OCI-LY3 (cell line): ENCODE results near the gene ACTG2.
"Not testable (repeated sequence)": the region's sequence is repeated elsewhere in the genome, so short reads cannot be mapped to it uniquely, and the experiment has no call there.

ENCODE experiments used
- H2AFZ ChIP-seq: fragments of 200-600, 300-600 bp; shearing (Covaris generic); 2 replicates; pipeline ENCODE4 v1.6.0; 2014; ENCODE audit warnings: antibody characterized with exemption, low read depth, low read length
- H3K27ac ChIP-seq: fragments of 200-600, 300-600 bp; sonication (generic); 2 replicates; pipeline ENCODE4 v1.5.1; 2014; ENCODE audit warnings: mild to moderate bottlenecking, low read length, moderate library complexity, mixed read lengths
- H3K27me3 ChIP-seq: fragments of 200-600, 300-600 bp; sonication (generic); 2 replicates; pipeline ENCODE4 v1.6.1; 2014; ENCODE audit warnings: low read depth, low read length, mixed read lengths
- H3K36me3 ChIP-seq: fragments of 200-600, 300-600 bp; sonication (generic); replicated peaks from 2 replicates; pipeline ENCODE3; 2014; ENCODE audit warnings: low read depth, low read length, mixed read lengths
- H3K4me1 ChIP-seq: fragments of 300-600, 200-600 bp; sonication (generic); 2 replicates; pipeline ENCODE4 v1.6.1; 2014; ENCODE audit warnings: low read length, mixed read lengths
- H3K4me2 ChIP-seq: fragments of 200-600, 300-600 bp; sonication (generic); 2 replicates; pipeline ENCODE4 v1.6.1; 2014; ENCODE audit warnings: low read length, mixed read lengths
- H3K4me3 ChIP-seq: fragments of 300-600, 200-600 bp; sonication (generic); 2 replicates; pipeline ENCODE4 v1.5.1; 2014; ENCODE audit warnings: antibody characterized with exemption, mild to moderate bottlenecking, low read length, moderate library complexity
- H3K79me2 ChIP-seq: fragments of 300-600, 200-600 bp; shearing (Covaris generic); 2 replicates; pipeline ENCODE4 v1.6.1; 2014; ENCODE audit warnings: mild to moderate bottlenecking, low read length, mixed read lengths
- H3K9ac ChIP-seq: fragments of 300-600, 200-600 bp; shearing (Covaris generic); 2 replicates; pipeline ENCODE4 v1.6.0; 2014; ENCODE audit warnings: mild to moderate bottlenecking, low read length, moderate library complexity
- H3K9me3 ChIP-seq: fragments of 200-600, 300-600 bp; shearing (Covaris generic); 2 replicates; pipeline ENCODE4 v1.6.1; 2014; ENCODE audit warnings: low read length, mixed read lengths; ENCODE audit not compliant: insufficient read depth
- H4K20me1 ChIP-seq: fragments of 200-600, 300-600 bp; sonication (generic); 2 replicates; pipeline ENCODE4 v1.6.1; 2016; ENCODE audit warnings: low read length, mixed read lengths; ENCODE audit not compliant: insufficient read depth
- CTCF ChIP-seq: fragments of 200-600, 300-600 bp; sonication (generic); IDR thresholded peaks from 2 replicates; pipeline ENCODE4 v1.5.1; 2014; ENCODE audit warnings: antibody characterized with exemption, low read length, low read depth
- EZH2phosphoT487 ChIP-seq: fragments of 200-600 bp; shearing (Covaris generic); IDR thresholded peaks from 2 replicates; pipeline ENCODE4 v1.6.1; 2018; ENCODE audit warnings: antibody characterized with exemption, mixed run types, low read depth

The ACTG2 gene

GRCh38 chr2:73901143-73901542 is 8.3 kb downstream of the ACTG2 start:
- Histone ChIP-seq H3K4me1 (no peaks in the 10 kb centered on the region), H3K79me2 (peaks cover 15% of the 10 kb centered on the region), H3K9ac (no peak overlapping the region), H3K27me3 (no peaks in the 10 kb centered on the region), H3K27ac (no peak overlapping the region), H3K4me2 (no peak overlapping the region), H3K36me3 (peaks cover 22% of the 10 kb centered on the region), H2AFZ (no peak overlapping the region), H3K9me3 (no peaks in the 10 kb centered on the region), H4K20me1 (peaks cover 37% of the 10 kb centered on the region), H3K4me3 (no peak overlapping the region)
- TF ChIP-seq CTCF (no peak), EZH2phosphoT487 (no peak)

GRCh38 chr2:73902284-73902683 is 9.5 kb downstream of the ACTG2 start:
- TF ChIP-seq CTCF (no peak), EZH2phosphoT487 (no peak)
- Histone ChIP-seq H4K20me1 (peaks cover 25% of the 10 kb centered on the region), H3K4me1 (no peaks in the 10 kb centered on the region), H3K4me2 (no peak overlapping the region), H3K27ac (no peak overlapping the region), H3K79me2 (peaks cover 9% of the 10 kb centered on the region; the same call in 1 of the 2 replicates), H3K9ac (no peak overlapping the region), H3K27me3 (no peaks in the 10 kb centered on the region), H3K4me3 (no peak overlapping the region), H2AFZ (no peak overlapping the region), H3K9me3 (no peaks in the 10 kb centered on the region), H3K36me3 (peaks cover 18% of the 10 kb centered on the region)

GRCh38 chr2:73903313-73903712 is 10.5 kb downstream of the ACTG2 start:
- no peak for TF ChIP-seq EZH2phosphoT487
- no peak for TF ChIP-seq CTCF
- H3K4me2 ChIP-seq = no peak overlapping the region
- peaks cover 18% of the 10 kb centered on the region for H4K20me1 ChIP-seq
- H3K79me2 ChIP-seq = peaks cover 9% of the 10 kb centered on the region; the same call in 1 of the 2 replicates
- no peaks in the 10 kb centered on the region for H3K27me3 ChIP-seq
- no peak overlapping the region for H2AFZ ChIP-seq
- H3K9ac ChIP-seq = no peak overlapping the region
- H3K4me1 ChIP-seq = no peaks in the 10 kb centered on the region
- H3K27ac ChIP-seq = no peak overlapping the region
- H3K9me3 ChIP-seq = no peaks in the 10 kb centered on the region
- H3K4me3 ChIP-seq = no peak overlapping the region
- H3K36me3 ChIP-seq = peaks cover 23% of the 10 kb centered on the region

GRCh38 chr2:73903949-73904613 is 11.3 kb downstream of the ACTG2 start:
- not testable (repeated sequence) for H3K79me2 ChIP-seq, H3K27ac ChIP-seq, H2AFZ ChIP-seq, H3K4me2 ChIP-seq, H3K9me3 ChIP-seq, H3K27me3 ChIP-seq, H3K4me3 ChIP-seq, H3K4me1 ChIP-seq, H3K9ac ChIP-seq
- Histone ChIP-seq H3K36me3 (peaks cover 31% of the 10 kb centered on the region), H4K20me1 (peaks cover 18% of the 10 kb centered on the region)
